ENCODE data around the gene MSRB3.
"Not testable (repeated sequence)": the region's sequence is repeated elsewhere in the genome, so short reads cannot be mapped to it uniquely, and the experiment has no call there.

Gene MSRB3

DNA sequence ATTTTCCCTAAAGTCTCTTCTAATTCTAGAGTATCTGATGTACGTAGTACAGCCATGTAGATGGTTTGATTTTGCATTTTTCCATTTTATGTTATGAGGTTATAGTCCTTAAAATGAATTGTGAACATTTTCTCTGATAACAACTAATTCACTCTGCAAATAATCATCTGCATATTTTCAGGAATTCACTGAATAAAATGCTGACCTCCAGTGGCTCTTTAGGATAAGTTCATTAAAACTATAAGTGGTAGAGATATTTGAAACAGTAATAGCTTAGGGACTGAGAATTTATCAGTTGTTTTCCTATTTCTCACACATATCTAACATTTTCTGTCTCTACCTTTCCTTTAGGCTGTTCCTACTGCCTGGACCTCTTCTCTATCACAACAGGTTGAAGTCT, 4.4 kb downstream of the MSRB3 start:
- no peak for DNase-seq

GRCh38 chr12:65285532-65285931, 7.0 kb downstream of the MSRB3 start:
- DNase-seq: not testable (repeated sequence)

GRCh38 chr12:65287426-65287825, 8.9 kb downstream of the MSRB3 start:
- no peak for DNase-seq

GRCh38 chr12:65292241-65292640, 13.8 kb downstream of the MSRB3 start:
- DNase-seq: no peak

DNA sequence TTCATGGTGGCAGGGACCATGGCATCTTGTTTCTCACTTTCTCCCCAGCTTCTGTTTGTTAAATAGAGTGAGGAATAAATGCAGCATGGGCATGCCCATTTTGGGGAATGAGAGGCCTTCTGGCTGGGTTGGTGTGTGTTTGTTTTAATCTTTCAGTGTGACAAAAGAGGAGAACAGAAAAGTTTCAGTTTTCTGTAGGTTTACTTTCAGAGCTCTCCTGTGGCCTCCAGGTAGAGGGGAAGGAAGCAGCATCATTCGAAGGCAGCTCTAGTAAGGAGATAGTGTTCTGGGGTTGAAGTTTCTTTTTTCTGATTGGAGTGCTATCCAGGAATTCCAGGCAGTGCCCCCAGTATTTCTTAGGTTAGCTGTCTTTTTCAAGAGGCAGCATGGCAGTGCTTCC, 15.3 kb downstream of the MSRB3 start:
- no peak for DNase-seq

GRCh38 chr12:65294641-65295262, 16.3 kb downstream of the MSRB3 start:
- no peak for DNase-seq

DNA sequence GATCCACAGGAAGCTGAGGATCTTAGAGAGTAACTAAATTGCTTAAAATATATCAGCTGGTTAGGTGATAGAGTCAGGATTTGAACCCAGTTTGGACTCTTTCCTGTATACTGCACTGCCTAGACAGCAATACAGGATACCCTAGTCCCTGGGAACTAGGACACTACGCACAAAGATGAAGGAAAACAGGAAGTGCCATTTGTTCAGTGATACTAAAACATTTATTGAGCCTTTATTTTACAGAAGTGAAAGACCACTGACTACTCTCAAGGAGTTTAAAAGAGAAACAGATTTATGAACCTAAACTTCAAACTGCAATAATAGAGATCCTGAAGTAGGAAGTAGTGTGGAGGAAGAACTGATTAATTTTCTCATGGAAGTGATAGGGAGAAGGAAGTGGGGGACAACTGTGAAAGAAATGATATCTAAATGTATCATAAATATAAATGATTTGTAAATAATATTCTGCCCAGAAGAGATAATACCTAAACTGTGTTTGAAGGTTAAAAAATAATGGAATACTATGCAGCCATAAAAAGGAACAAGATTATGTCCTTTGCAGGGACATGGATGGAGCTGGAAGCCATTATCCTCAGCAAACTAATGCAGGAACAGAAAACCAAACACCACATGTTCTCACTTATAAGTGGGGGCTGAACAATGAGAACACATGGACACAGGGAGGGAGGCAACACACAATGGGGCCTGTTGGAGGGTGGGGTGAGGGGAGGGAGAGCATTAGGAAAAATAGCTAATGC, 18.2 kb downstream of the MSRB3 start:
- no peak for DNase-seq

- no peak for DNase-seq
Measured at GRCh38 chr12:65300097-65300496, 21.6 kb downstream of the MSRB3 start.

DNA sequence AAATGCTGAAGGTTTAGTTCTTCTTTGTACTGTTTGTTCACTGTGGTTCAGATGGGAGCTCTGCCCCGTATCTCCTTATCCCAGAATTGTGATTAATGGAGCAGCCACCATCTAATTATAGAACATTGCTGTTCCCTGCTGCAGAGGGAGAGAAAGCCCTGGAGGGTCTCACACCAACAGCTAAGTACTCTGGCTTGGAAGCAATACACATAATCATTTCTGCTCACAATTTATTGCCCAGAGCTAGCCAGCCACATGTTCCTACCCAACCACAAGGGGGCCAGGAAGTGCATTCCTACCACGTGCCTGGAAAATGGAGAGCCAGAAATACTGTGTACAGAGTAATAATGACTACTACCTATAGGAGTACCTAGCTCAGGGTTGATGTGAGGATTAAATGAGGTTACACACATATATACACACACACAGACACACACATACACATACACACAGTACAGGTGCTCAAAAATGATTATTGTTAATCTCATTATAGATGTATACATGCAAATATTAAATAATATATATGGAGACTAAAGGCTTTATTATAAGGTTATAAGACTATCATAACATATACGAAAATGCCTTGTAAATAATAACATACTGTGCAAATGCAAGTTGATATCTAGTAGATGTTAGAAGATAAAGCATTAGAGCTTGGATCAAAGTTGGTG, 22.3 kb downstream of the MSRB3 start:
- DNase-seq: no peak

DNA sequence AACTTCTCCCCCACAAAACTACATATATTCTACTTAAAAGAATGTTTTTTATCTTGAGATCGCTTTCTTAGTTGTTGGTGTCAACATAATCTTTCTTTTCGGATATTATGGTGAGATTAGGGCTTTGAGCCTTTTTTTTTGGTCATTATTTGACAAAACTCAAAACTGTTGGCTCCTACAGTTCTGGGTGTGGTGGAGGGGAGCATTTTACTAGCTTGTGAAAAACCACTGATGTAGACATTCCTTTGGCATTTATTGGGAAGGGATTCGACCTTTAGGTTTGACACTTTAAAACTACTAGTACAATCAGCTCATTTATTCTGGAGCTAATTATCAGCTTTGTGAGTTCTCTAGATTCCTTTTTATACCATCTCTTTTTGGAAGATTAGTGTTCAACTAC, 24.4 kb downstream of the MSRB3 start:
- no peak for DNase-seq

GRCh38 chr12:65305346-65305950, 27.0 kb downstream of the MSRB3 start:
- no peak for DNase-seq

- DNase-seq: peak; percentile 66
Measured at GRCh38 chr12:65306366-65307168, 28.1 kb downstream of the MSRB3 start.

- no peak for DNase-seq
Measured at GRCh38 chr12:65307169-65307501, 28.7 kb downstream of the MSRB3 start.

- no peak for DNase-seq
Measured at GRCh38 chr12:65308006-65308405, 29.5 kb downstream of the MSRB3 start.

DNA sequence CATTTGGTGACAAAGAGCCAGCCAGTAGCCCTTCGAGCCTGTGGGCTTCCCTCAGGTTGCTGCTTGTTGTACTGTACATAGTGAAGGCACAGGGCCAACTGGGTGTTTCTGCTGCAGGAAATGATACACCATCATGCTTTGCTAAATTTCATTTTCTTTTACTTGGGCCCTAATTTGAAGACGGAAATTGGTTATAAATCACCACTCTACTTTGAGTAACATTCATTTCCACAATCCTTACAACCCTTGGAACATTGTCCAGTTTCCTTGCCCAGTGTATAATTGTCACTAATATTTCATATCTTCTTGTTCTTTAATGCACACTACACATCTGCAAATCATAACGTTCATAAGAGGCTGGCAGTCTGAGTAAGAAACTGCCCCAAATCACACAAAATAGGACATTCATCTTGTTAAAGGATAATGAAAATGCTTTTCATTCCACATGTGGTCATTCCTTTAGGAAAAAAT, 30.2 kb downstream of the MSRB3 start:
- no peak for DNase-seq

GRCh38 chr12:65311260-65311659, 32.8 kb downstream of the MSRB3 start:
- no peak for DNase-seq

GRCh38 chr12:65313719-65314317, 35.3 kb downstream of the MSRB3 start:
- no peak for DNase-seq

DNA sequence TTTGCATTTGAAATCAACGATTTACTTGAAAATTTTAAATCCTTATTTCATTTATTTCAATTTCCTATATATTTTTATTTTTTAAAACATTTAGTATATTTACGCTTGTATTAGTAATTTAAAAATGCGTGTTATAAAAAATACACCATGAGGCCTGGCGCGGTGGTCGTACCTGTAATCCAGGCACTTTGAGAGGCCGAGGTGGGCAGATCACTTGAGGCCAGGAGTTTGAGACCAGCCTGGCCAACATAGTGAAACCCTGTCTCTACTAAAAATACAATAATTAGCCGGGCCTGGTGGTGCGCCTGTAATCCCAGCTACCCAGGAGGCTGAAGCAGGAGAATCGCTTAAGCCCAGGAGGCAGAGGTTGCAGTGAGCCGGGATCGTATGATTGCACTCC, 36.8 kb downstream of the MSRB3 start:
- not testable (repeated sequence) for DNase-seq

DNA sequence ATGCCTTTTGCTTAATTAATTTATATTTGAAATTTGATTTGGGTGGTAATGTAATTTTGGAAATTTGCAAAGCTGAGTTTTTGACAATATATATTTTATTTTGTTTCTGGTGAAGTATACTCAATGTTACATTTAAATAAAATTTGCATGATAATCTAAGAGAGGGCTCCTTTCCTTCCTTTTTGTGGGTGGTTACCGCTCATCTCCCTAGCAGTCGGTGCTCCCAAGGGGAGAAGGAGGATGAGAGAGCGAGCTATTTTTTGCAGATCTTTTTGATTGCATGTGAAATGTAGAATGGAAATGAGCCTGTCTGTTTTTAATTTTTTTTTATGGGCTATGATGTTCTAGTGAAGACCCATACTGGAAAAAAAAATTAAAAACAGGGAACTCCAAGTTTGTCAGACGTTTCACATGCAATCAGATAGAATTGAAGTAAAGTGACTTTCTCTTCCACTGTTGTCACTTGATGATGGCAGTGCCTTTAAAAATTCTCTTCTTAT, 39.8 kb downstream of the MSRB3 start:
- DNase-seq: no peak

GRCh38 chr12:65319688-65320200, 41.3 kb downstream of the MSRB3 start:
- no peak for DNase-seq

DNA sequence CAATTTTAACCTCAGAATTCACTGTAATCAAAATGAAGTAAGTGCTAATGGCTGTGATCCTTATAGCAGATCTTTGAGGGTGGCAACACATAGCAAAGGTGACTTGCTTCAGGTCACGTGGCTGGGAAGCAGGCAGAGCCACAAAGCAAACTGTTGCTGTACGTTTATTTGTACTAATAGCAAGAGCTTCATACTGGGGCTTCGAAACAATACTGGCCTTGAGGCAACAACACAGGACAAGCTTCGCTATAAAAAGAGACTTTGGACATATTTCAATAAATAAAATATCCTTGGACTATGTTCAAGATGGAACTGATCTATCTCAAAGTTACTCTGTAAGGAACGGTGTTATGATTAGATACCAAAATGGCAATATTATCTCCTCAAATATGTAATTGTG, 44.6 kb downstream of the MSRB3 start:
- no peak for DNase-seq

DNA sequence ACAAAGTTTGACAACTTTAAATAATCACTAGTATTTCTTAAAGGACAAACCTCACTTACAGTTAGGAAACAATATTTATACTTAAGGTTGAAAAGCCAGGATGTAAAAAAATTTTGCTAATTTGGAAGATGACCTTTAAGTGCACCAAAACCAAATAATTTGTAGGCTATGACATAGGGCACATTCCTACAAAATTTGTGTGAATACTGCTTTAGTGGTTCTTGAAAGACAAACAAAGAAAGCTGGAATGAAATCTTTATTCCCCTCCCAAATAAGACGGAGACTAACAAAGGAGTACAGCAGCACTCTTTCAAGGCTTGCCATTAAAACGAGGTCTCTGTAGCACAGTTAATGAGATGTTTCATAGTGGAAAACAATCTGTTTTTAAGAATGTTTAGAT, 45.6 kb downstream of the MSRB3 start:
- no peak for DNase-seq

Measured in right kidney (tissue), 1 donor.